H9 (cell line): ENCODE measurements around the gene FETUB. TPM values are rescaled to one million over a fixed set of nuclear protein-coding genes. Genes with fewer than 3 reads are reported as not detected.

Experiments used
- DNase-seq: peaks from one replicate; pipeline ENCODE4 v3.0.0-alpha.2; 2017
- H2AFZ ChIP-seq: one replicate; pipeline ENCODE4 v1.6.1; 2013; ENCODE audit warnings: mild to moderate bottlenecking, low read length, control low read depth, moderate library complexity
- H2AK5ac ChIP-seq: 2 replicates; pipeline ENCODE4 v1.6.1; 2013; ENCODE audit warnings: low read length, control low read depth, mixed read lengths; ENCODE audit not compliant: insufficient read length
- H2BK120ac ChIP-seq: one replicate; pipeline ENCODE4 v1.6.1; 2013; ENCODE audit warnings: low read depth, mild to moderate bottlenecking, low read length, control low read depth, inconsistent platforms; ENCODE audit not compliant: poor library complexity, severe bottlenecking
- H2BK12ac ChIP-seq: 2 replicates; pipeline ENCODE4 v1.6.1; 2013; ENCODE audit warnings: low read length, control low read depth, mixed read lengths, low read depth; ENCODE audit not compliant: insufficient read length
- H2BK15ac ChIP-seq: 2 replicates; pipeline ENCODE4 v1.6.1; 2013; ENCODE audit warnings: low read depth, low read length, control low read depth
- H2BK20ac ChIP-seq: one replicate; pipeline ENCODE4 v1.6.1; 2013; ENCODE audit warnings: low read depth, mild to moderate bottlenecking, low read length, control low read depth, inconsistent platforms; ENCODE audit not compliant: poor library complexity, severe bottlenecking
- H2BK5ac ChIP-seq: 2 replicates; pipeline ENCODE4 v1.6.1; 2013; ENCODE audit warnings: low read length, control low read depth, mixed read lengths; ENCODE audit not compliant: insufficient read length
- H3K14ac ChIP-seq: 2 replicates; pipeline ENCODE4 v1.6.1; 2013; ENCODE audit warnings: low read length, control low read depth; ENCODE audit not compliant: insufficient read depth
- H3K18ac ChIP-seq: 2 replicates; pipeline ENCODE4 v1.6.1; 2013; ENCODE audit warnings: low read depth, mild to moderate bottlenecking, mixed read lengths, low read length, control low read depth; ENCODE audit not compliant: insufficient read length
- H3K23ac ChIP-seq: 2 replicates; pipeline ENCODE4 v1.6.1; 2013; ENCODE audit warnings: low read length, control low read depth, mixed read lengths, low read depth; ENCODE audit not compliant: insufficient read length
- H3K23me2 ChIP-seq: 2 replicates; pipeline ENCODE4 v1.6.1; 2013; ENCODE audit warnings: low read depth, mild to moderate bottlenecking, mixed read lengths, low read length, control low read depth; ENCODE audit not compliant: insufficient read length, poor library complexity, severe bottlenecking
- H3K27ac ChIP-seq: 2 replicates; pipeline ENCODE4 v1.5.1; 2013; ENCODE audit warnings: low read length, control low read depth, mixed read lengths, low read depth; ENCODE audit not compliant: insufficient read length
- H3K27me3 ChIP-seq: 2 replicates; pipeline ENCODE4 v1.6.1; 2013; ENCODE audit warnings: low read length, control low read depth, inconsistent platforms; ENCODE audit not compliant: insufficient read depth
- H3K4ac ChIP-seq: 2 replicates; pipeline ENCODE4 v1.6.1; 2013; ENCODE audit warnings: low read depth, mild to moderate bottlenecking, control low read depth, inconsistent platforms, low read length, moderate library complexity
- H3K4me1 ChIP-seq: 2 replicates; pipeline ENCODE4 v1.6.1; 2013; ENCODE audit warnings: low read length, control low read depth, inconsistent platforms; ENCODE audit not compliant: insufficient read depth
- H3K4me2 ChIP-seq: 2 replicates; pipeline ENCODE4 v1.6.1; 2013; ENCODE audit warnings: low read length, control low read depth, mixed read lengths; ENCODE audit not compliant: insufficient read length, insufficient read depth
- H3K56ac ChIP-seq: 2 replicates; pipeline ENCODE4 v1.6.1; 2013; ENCODE audit warnings: low read depth, mild to moderate bottlenecking, mixed read lengths, low read length, control low read depth; ENCODE audit not compliant: insufficient read length
- H3K79me1 ChIP-seq: 2 replicates; pipeline ENCODE4 v1.6.1; 2013; ENCODE audit warnings: low read depth, mild to moderate bottlenecking, moderate library complexity, low read length, control low read depth, inconsistent platforms; ENCODE audit not compliant: insufficient read depth, poor library complexity, severe bottlenecking
- H3K79me2 ChIP-seq: 2 replicates; pipeline ENCODE4 v1.6.1; 2013; ENCODE audit warnings: low read length, control low read depth, inconsistent platforms; ENCODE audit not compliant: insufficient read depth
- H3K9ac ChIP-seq: 2 replicates; pipeline ENCODE4 v1.6.1; 2013; ENCODE audit warnings: low read length, control low read depth, mixed read lengths; ENCODE audit not compliant: insufficient read length; ENCODE audit errors: extremely low read depth
- H3K9me3 ChIP-seq: one replicate; pipeline ENCODE4 v1.6.1; 2013; ENCODE audit warnings: low read depth, low read length, inconsistent platforms; ENCODE audit not compliant: control insufficient read depth
- H3T11ph ChIP-seq: one replicate; pipeline ENCODE4 v1.6.1; 2013; ENCODE audit warnings: mild to moderate bottlenecking, low read length, control low read depth, inconsistent platforms
- H4K20me1 ChIP-seq: one replicate; pipeline ENCODE4 v1.6.1; 2013; ENCODE audit not compliant: control insufficient read depth, insufficient read length, insufficient read depth
- H4K5ac ChIP-seq: 2 replicates; pipeline ENCODE4 v1.6.1; 2013; ENCODE audit warnings: low read depth, mild to moderate bottlenecking, mixed read lengths, low read length, control low read depth; ENCODE audit not compliant: insufficient read length
- H4K8ac ChIP-seq: replicated peaks from 2 replicates; pipeline ENCODE4 v1.6.1; 2013; ENCODE audit warnings: low read length, control low read depth, mixed read lengths, low read depth; ENCODE audit not compliant: insufficient read length
- H4K91ac ChIP-seq: 2 replicates; pipeline ENCODE4 v1.6.1; 2013; ENCODE audit warnings: low read depth, mild to moderate bottlenecking, moderate library complexity, mixed read lengths, low read length, control low read depth; ENCODE audit not compliant: insufficient read length
- H3K27ac Mint-ChIP-seq, 3 experiments: 2 replicates in 2 of 3; 3 replicates in 1 of 3; pipeline ENCODE4 v1.8.0; 2020 to 2021; ENCODE audit warnings: mixed read lengths in 3 of 3, mild to moderate bottlenecking in 1 of 3, moderate library complexity in 1 of 3
- H3K27me3 Mint-ChIP-seq: 2 replicates; pipeline ENCODE4 v1.8.0; 2021; ENCODE audit warnings: low read depth, mild to moderate bottlenecking, moderate library complexity, mixed read lengths
- H3K36me3 Mint-ChIP-seq, 3 experiments: 2 replicates in 2 of 3; 3 replicates in 1 of 3; pipeline ENCODE4 v1.8.0; 2020 to 2021; ENCODE audit warnings: low read depth in 3 of 3, mixed read lengths in 3 of 3; ENCODE audit not compliant: insufficient read depth in 1 of 3
- H3K4me1 Mint-ChIP-seq, 2 experiments: 2 replicates each; pipeline ENCODE4 v1.8.0; 2020; ENCODE audit warnings: mixed read lengths in 2 of 2
- H3K4me3 Mint-ChIP-seq, 2 experiments: 2 replicates in 1 of 2; 3 replicates in 1 of 2; pipeline ENCODE4 v1.8.0; 2020 to 2021; ENCODE audit warnings: mild to moderate bottlenecking in 2 of 2, mixed read lengths in 2 of 2, moderate library complexity in 1 of 2
- H3K9me3 Mint-ChIP-seq, 2 experiments: 2 replicates in 1 of 2; 3 replicates in 1 of 2; pipeline ENCODE4 v1.8.0; 2020; ENCODE audit warnings: mild to moderate bottlenecking in 2 of 2, mixed read lengths in 2 of 2, moderate library complexity in 1 of 2
- CTCF ChIP-seq: fragments of 200-600 bp; sonication (generic); conservative IDR thresholded peaks from 3 replicates; pipeline ENCODE4 v1.8.0; 2021; ENCODE audit warnings: antibody characterized with exemption, mild to moderate bottlenecking
- WGBS: extraction: QIAGEN DNeasy Blood & Tissue Kit; methylation state at CpG from one replicate; pipeline ENCODE4 v1.1.7; 2013; ENCODE audit warnings: missing lambda C conversion rate, low lambda C conversion rate, mixed read lengths; ENCODE audit not compliant: insufficient read length; ENCODE audit errors: extremely low coverage; 5-methylcytosine and 5-hydroxymethylcytosine counted together
- total RNA-seq: library from RNA; stranded (reverse); gene quantifications from 2 replicates; pipeline ENCODE4 v1.2.1, GENCODE V29; 2021

Gene FETUB
- total RNA-seq, 1 experiment from 2014 or later: not detected

- H3K56ac ChIP-seq: no peak overlapping the region
- H3K23me2 ChIP-seq: no peaks in the 10 kb centered on the region
- Mint-ChIP-seq H3K4me3 (no peak overlapping the region), H3K9me3 (no peaks in the 10 kb centered on the region), H3K27me3 (peaks cover 2% of the 10 kb centered on the region; the same call in 1 of the 2 replicates), H3K27ac (no peak overlapping the region), H3K36me3 (peaks cover 0 to 2% (median 0%) of the 10 kb centered on the region in 3 experiments; a peak in 1 of 7 replicates), H3K4me1 (no peaks in the 10 kb centered on the region)
- H2AFZ ChIP-seq: no peak overlapping the region
- H2AK5ac ChIP-seq: no peak overlapping the region
- no CpG with 5 or more reads among the region's 3 CpGs for WGBS
- H4K91ac ChIP-seq: no peak overlapping the region
- no peaks in the 10 kb centered on the region for H4K20me1 ChIP-seq
- H3K79me2 ChIP-seq: no peaks in the 10 kb centered on the region
- no peak overlapping the region for H2BK12ac ChIP-seq
- H3K4me2 ChIP-seq: no peak overlapping the region
- no peak overlapping the region for H2BK120ac ChIP-seq
- no peak overlapping the region for H2BK20ac ChIP-seq
- no peak overlapping the region for H4K8ac ChIP-seq
- no peaks in the 10 kb centered on the region for H3K27me3 ChIP-seq
- no peak overlapping the region for H3T11ph ChIP-seq
- no peak overlapping the region for H3K18ac ChIP-seq
- DNase-seq: no peak
- no peak overlapping the region for H3K9ac ChIP-seq
- H2BK5ac ChIP-seq: no peak overlapping the region
- H3K9me3 ChIP-seq: no peaks in the 10 kb centered on the region
- H3K4ac ChIP-seq: no peak overlapping the region
- H3K4me1 ChIP-seq: no peaks in the 10 kb centered on the region
- H3K27ac ChIP-seq: no peak overlapping the region
- H2BK15ac ChIP-seq: no peak overlapping the region
- H3K79me1 ChIP-seq: no peaks in the 10 kb centered on the region
- no peak overlapping the region for H3K23ac ChIP-seq
- H4K5ac ChIP-seq: no peak overlapping the region
- no peak for TF ChIP-seq CTCF
- no peak overlapping the region for H3K14ac ChIP-seq
Measured at GRCh38 chr3:186693843-186694242, 53.6 kb downstream of the FETUB start.
